Measurements from ENCODE around the gene EML4.

DNA sequence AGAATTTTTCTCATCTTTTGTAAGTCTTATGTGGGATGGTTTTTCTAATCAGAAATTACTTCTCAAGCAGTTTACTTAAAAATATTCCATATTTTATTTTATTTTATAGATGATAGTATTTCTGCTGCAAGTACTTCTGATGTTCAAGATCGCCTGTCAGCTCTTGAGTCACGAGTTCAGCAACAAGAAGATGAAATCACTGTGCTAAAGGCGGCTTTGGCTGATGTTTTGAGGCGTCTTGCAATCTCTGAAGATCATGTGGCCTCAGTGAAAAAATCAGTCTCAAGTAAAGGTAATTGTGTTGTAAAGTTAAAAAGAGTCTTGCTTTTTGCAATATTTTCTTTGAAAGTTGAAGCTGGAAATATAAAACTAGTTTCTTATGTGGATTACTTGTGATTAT lies 76.2 kb downstream of the EML4 start:
- no peak for TF ChIP-seq POLR2A (IDR thresholded peaks at IDR 0.05)
- TF ChIP-seq, protein P1, sequence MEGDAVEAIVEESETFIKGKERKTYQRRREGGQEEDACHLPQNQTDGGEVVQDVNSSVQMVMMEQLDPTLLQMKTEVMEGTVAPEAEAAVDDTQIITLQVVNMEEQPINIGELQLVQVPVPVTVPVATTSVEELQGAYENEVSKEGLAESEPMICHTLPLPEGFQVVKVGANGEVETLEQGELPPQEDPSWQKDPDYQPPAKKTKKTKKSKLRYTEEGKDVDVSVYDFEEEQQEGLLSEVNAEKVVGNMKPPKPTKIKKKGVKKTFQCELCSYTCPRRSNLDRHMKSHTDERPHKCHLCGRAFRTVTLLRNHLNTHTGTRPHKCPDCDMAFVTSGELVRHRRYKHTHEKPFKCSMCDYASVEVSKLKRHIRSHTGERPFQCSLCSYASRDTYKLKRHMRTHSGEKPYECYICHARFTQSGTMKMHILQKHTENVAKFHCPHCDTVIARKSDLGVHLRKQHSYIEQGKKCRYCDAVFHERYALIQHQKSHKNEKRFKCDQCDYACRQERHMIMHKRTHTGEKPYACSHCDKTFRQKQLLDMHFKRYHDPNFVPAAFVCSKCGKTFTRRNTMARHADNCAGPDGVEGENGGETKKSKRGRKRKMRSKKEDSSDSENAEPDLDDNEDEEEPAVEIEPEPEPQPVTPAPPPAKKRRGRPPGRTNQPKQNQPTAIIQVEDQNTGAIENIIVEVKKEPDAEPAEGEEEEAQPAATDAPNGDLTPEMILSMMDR (IDR thresholded peaks at IDR 0.05): no peak

All from heart left ventricle (tissue), 13 donors.